Ovary (tissue), 3 donors: ENCODE data around the gene PCBP3.

Experiments
- CTCF ChIP-seq, 3 donors: fragments of 450-650 bp in 2 of 3; fragments of 200-600 bp in 1 of 3; IDR thresholded peaks; one replicate each; pipeline versions ENCODE4 v1.5.1 to v1.8.0; 2016 to 2022; ENCODE audit warnings: antibody characterized with exemption in 3 of 3, mild to moderate bottlenecking in 1 of 3
- EP300 ChIP-seq: sonication (generic); formaldehyde crosslinking; IDR thresholded peaks from one replicate; pipeline ENCODE4 v1.6.1; 2017; ENCODE audit warnings: antibody characterized with exemption
- donor health status: DM: no; HTN: no; CAD: no.

GRCh38 chr21:45774291-45774690 is 130.8 kb downstream of the PCBP3 start:
- TF ChIP-seq CTCF (IDR thresholded peaks at IDR 0.05) = no peak
- TF ChIP-seq EP300 = no peak
